B cell (primary cell): ENCODE data around the gene RCBTB2.

ENCODE experiments used
- EZH2 ChIP-seq: IDR thresholded peaks from 2 replicates; pipeline ENCODE4 v1.6.1; 2012; ENCODE audit warnings: borderline replicate concordance, low read depth, mild to moderate bottlenecking, moderate library complexity, low read length; ENCODE audit not compliant: insufficient read depth, poor library complexity, severe bottlenecking
- TF ChIP-seq, protein P1 (sequence below): fragments of 200-600 bp; IDR thresholded peaks from one replicate; pipeline ENCODE4 v1.8.0; 2022; ENCODE audit warnings: antibody characterized with exemption, mild to moderate bottlenecking

DNA sequence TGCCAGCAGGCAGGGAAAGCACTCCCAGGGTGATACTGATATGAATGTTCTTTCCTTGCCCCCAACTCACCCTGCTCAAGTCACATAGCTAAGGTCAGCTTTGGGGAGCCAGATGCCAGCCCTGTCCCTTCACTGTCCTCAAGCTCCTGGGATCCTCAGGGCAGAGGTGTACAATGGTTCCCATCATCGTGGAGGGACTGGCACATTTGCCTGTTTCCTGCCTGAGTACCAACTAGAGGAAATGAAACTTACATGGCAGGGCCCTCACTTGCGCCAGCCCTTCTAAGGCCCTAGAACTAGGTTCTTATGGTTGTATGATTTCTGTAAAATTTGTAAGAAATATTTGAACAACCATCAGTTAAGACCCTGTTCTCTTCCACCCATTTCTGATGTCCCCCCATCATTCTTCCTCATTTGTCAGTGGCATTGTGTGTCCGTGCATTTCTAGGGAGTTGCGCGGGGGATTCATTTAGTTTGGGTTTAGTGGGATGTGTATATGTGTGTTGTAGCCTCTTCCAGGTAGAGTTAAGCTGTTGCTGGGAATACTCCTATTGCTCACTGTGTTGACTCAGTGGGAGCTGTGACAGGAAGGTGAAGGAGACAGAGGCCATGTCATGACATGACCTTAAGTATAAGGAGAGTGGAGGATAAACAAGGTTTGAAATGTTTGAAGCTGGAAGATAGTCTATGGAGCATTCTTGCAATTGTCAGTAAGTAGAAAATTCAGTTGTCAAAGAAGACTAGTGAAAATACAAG is 41.3 kb upstream of the RCBTB2 start:
- TF ChIP-seq, protein P1, sequence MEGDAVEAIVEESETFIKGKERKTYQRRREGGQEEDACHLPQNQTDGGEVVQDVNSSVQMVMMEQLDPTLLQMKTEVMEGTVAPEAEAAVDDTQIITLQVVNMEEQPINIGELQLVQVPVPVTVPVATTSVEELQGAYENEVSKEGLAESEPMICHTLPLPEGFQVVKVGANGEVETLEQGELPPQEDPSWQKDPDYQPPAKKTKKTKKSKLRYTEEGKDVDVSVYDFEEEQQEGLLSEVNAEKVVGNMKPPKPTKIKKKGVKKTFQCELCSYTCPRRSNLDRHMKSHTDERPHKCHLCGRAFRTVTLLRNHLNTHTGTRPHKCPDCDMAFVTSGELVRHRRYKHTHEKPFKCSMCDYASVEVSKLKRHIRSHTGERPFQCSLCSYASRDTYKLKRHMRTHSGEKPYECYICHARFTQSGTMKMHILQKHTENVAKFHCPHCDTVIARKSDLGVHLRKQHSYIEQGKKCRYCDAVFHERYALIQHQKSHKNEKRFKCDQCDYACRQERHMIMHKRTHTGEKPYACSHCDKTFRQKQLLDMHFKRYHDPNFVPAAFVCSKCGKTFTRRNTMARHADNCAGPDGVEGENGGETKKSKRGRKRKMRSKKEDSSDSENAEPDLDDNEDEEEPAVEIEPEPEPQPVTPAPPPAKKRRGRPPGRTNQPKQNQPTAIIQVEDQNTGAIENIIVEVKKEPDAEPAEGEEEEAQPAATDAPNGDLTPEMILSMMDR: no peak
- TF ChIP-seq EZH2: no peak
